CD14-positive monocyte (primary cell): ENCODE measurements around the gene ADAD2. TPM values are rescaled to one million over a fixed set of nuclear protein-coding genes. Genes with fewer than 3 reads are reported as not detected.

ENCODE experiments used
- DNase-seq, 3 donors: peaks; one replicate each; pipeline ENCODE4 v3.0.0-alpha.2; 2011 to 2022
- H2AFZ ChIP-seq: 2 replicates; pipeline ENCODE4 v1.6.0; 2012; ENCODE audit warnings: mild to moderate bottlenecking, low read depth, low read length, inconsistent platforms; ENCODE audit not compliant: insufficient read depth, poor library complexity, severe bottlenecking
- H3K27ac ChIP-seq, 2 donors: 1 replicate in 1 of 2; 2 replicates in 1 of 2; pipeline ENCODE4 v1.5.1; 2012 to 2013; ENCODE audit warnings: low read length in 2 of 2, control low read depth in 1 of 2, inconsistent platforms in 1 of 2, low read depth in 1 of 2, mild to moderate bottlenecking in 1 of 2
- H3K27me3 ChIP-seq, 2 donors: one replicate each; pipeline versions ENCODE4 v1.6.0 to v1.6.1; 2011 to 2013; ENCODE audit warnings: low read length in 2 of 2; ENCODE audit not compliant: control insufficient read depth in 2 of 2, insufficient read depth in 2 of 2
- H3K36me3 ChIP-seq, 2 donors: replicated peaks in 1 of 2; 1 replicate in 1 of 2; 2 replicates in 1 of 2; pipeline versions ENCODE4 v1.5.1 to v1.6.1; 2012 to 2013; ENCODE audit warnings: low read length in 2 of 2, control low read depth in 1 of 2, inconsistent platforms in 1 of 2, mild to moderate bottlenecking in 1 of 2; ENCODE audit not compliant: insufficient read depth in 2 of 2, control insufficient read depth in 1 of 2
- H3K4me1 ChIP-seq, 2 donors: 1 replicate in 1 of 2; 2 replicates in 1 of 2; pipeline versions ENCODE4 v1.5.1 to v1.6.1; 2012 to 2013; ENCODE audit warnings: low read length in 2 of 2, control low read depth in 1 of 2, inconsistent platforms in 1 of 2, mild to moderate bottlenecking in 1 of 2, moderate library complexity in 1 of 2; ENCODE audit not compliant: insufficient read depth in 2 of 2, control insufficient read depth in 1 of 2
- H3K4me2 ChIP-seq: replicated peaks from 2 replicates; pipeline ENCODE3; 2012; ENCODE audit warnings: low read length, moderate library complexity, mild to moderate bottlenecking; ENCODE audit not compliant: poor library complexity, severe bottlenecking; ENCODE audit errors: extremely low read depth
- H3K4me3 ChIP-seq, 3 experiments: fragments of 200-600 bp in 1 of 3; sonication (generic) in 1 of 3; replicated peaks in 1 of 3; 1 replicate in 2 of 3; 2 replicates in 1 of 3; pipeline ENCODE4 v1.5.1; 2011 to 2013; ENCODE audit warnings: low read length in 3 of 3, mild to moderate bottlenecking in 3 of 3, control low read depth in 2 of 3, low read depth in 2 of 3, inconsistent platforms in 1 of 3, moderate library complexity in 1 of 3
- H3K79me2 ChIP-seq: 2 replicates; pipeline ENCODE4 v1.6.0; 2012; ENCODE audit warnings: mild to moderate bottlenecking, control low read depth, inconsistent platforms, low read length, moderate library complexity; ENCODE audit not compliant: insufficient read depth
- H3K9ac ChIP-seq: 2 replicates; pipeline ENCODE4 v1.6.0; 2017; ENCODE audit warnings: low read length, mild to moderate bottlenecking; ENCODE audit not compliant: insufficient read depth, poor library complexity, severe bottlenecking
- H3K9me3 ChIP-seq, 2 donors: replicated peaks in 1 of 2; 1 replicate in 1 of 2; 2 replicates in 1 of 2; pipeline versions ENCODE4 v1.5.1 to v1.6.1; 2012 to 2013; ENCODE audit warnings: low read length in 2 of 2, control low read depth in 1 of 2; ENCODE audit not compliant: control insufficient read depth in 1 of 2, insufficient read depth in 1 of 2
- H4K20me1 ChIP-seq: 2 replicates; pipeline ENCODE4 v1.6.0; 2012; ENCODE audit warnings: mild to moderate bottlenecking, low read length, control low read depth, moderate library complexity; ENCODE audit not compliant: insufficient read depth
- H3K27ac Mint-ChIP-seq, 7 donors: one replicate each; pipeline ENCODE4 v1.8.0; 2020; ENCODE audit warnings: mild to moderate bottlenecking in 7 of 7, mixed read lengths in 7 of 7, moderate library complexity in 6 of 7, inconsistent platforms in 2 of 7
- H3K27me3 Mint-ChIP-seq, 3 donors: one replicate each; pipeline ENCODE4 v1.8.0; 2021 to 2022; ENCODE audit warnings: low read depth in 3 of 3, mild to moderate bottlenecking in 3 of 3, mixed read lengths in 3 of 3, moderate library complexity in 3 of 3, inconsistent platforms in 1 of 3
- H3K36me3 Mint-ChIP-seq, 2 donors: one replicate each; pipeline ENCODE4 v1.8.0; 2020; ENCODE audit warnings: mixed read lengths in 2 of 2, inconsistent platforms in 1 of 2, mild to moderate bottlenecking in 1 of 2
- H3K4me1 Mint-ChIP-seq: one replicate; pipeline ENCODE4 v1.8.0; 2020; ENCODE audit warnings: mild to moderate bottlenecking, mixed read lengths
- H3K4me3 Mint-ChIP-seq, 2 donors: one replicate each; pipeline ENCODE4 v1.8.0; 2020; ENCODE audit warnings: mild to moderate bottlenecking in 2 of 2, mixed read lengths in 2 of 2, moderate library complexity in 1 of 2
- H3K9me3 Mint-ChIP-seq, 7 donors: one replicate each; pipeline ENCODE4 v1.8.0; 2020 to 2022; ENCODE audit warnings: mixed read lengths in 7 of 7, mild to moderate bottlenecking in 6 of 7, moderate library complexity in 6 of 7, inconsistent platforms in 2 of 7
- CTCF ChIP-seq: fragments of 200-600 bp; IDR thresholded peaks from one replicate; pipeline ENCODE4 v1.8.0; 2022; ENCODE audit warnings: antibody characterized with exemption, mild to moderate bottlenecking
- WGBS: methylation state at CpG from one replicate; pipeline ENCODE4 v1.1.5; 2013; ENCODE audit warnings: missing lambda C conversion rate; ENCODE audit not compliant: insufficient coverage; 5-methylcytosine and 5-hydroxymethylcytosine counted together
- intact Hi-C, 2 donors: fragments of 100-400 bp; cut with micrococcal nuclease; formaldehyde crosslinking; loops; one replicate each; pipeline versions ENCODE4 v1.15.0 to v1.15.1; 2023
- polyA plus RNA-seq, 3 donors: library from polyadenylated mRNA; depleted of rRNA in 1 of 3; unstranded in 2 of 3; stranded (reverse) in 1 of 3; fragments of 300-500 nt in 2 of 3; fragments of >200 nt in 1 of 3; fragmentation: Illumina TruSeq in 2 of 3; gene quantifications; 1 replicate in 2 of 3; 2 replicates in 1 of 3; pipeline ENCODE4 v1.2.3, GENCODE V29; 2012 to 2021

Gene ADAD2
- polyA plus RNA-seq, 3 donors, result not detected

DNA sequence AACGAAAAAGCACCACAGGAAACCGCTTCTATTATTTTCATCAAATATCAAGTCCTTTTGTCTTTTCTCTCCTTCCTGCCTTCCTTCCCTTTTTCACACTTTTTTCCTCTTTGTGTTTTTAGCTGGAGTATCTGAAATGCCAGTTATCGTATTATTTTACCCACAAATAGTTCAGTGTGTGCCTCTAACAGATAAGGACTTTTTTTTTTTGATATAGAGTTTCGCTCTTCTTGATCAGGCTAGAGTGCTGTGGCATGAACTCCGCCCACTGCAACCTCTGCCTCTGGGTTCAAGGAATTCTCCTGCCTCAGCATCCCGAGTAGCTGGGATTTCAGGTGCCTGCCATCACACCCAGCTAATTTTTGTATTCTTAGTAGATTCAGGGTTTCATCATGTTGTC lies 35.2 kb upstream of the ADAD2 start:
- Histone ChIP-seq H4K20me1 (no peaks in the 10 kb centered on the region), H3K27me3 (peaks cover 13 to 33% of the 10 kb centered on the region in 2 donors), H3K4me2 (no peak overlapping the region), H3K79me2 (no peaks in the 10 kb centered on the region), H3K4me3 (no peak overlapping the region), H3K27ac (no peak overlapping the region), H3K9ac (no peak overlapping the region), H3K9me3 (no peaks in the 10 kb centered on the region), H3K36me3 (no peaks in the 10 kb centered on the region), H3K4me1 (no peaks in the 10 kb centered on the region), H2AFZ (no peak overlapping the region)
- no peaks in the 10 kb centered on the region for H3K9me3 Mint-ChIP-seq
- intact Hi-C loops, result no loop called here
- DNase-seq, result no peak
- H3K4me1 Mint-ChIP-seq, result no peaks in the 10 kb centered on the region
- peaks cover 0 to 2% of the 10 kb centered on the region in 2 donors for H3K36me3 Mint-ChIP-seq
- no peak for TF ChIP-seq CTCF
- peaks cover 24 to 43% (median 42%) of the 10 kb centered on the region in 3 donors for H3K27me3 Mint-ChIP-seq
- WGBS, result 94% methylated on average over 2 of the region's 6 CpGs
- no peak overlapping the region for H3K27ac Mint-ChIP-seq
- peak overlapping the region in 1 of 2 donors; percentile 19 for H3K4me3 Mint-ChIP-seq

- H3K4me1 Mint-ChIP-seq, result no peaks in the 10 kb centered on the region
- no peak for DNase-seq
- H3K9me3 ChIP-seq, result no peaks in the 10 kb centered on the region
- H3K27ac Mint-ChIP-seq, result no peak overlapping the region
- H3K9me3 Mint-ChIP-seq, result no peaks in the 10 kb centered on the region
- no peak overlapping the region for H3K4me3 ChIP-seq
- intact Hi-C loops, result no loop called here
- TF ChIP-seq CTCF, result no peak
- H3K36me3 Mint-ChIP-seq, result peaks cover 0 to 2% of the 10 kb centered on the region in 2 donors
- no peak overlapping the region for H3K4me3 Mint-ChIP-seq
- no peak overlapping the region for H3K9ac ChIP-seq
- H3K4me2 ChIP-seq, result no peak overlapping the region
- H3K27me3 ChIP-seq, result peaks cover 13 to 31% of the 10 kb centered on the region in 2 donors
- WGBS, result 36% methylated on average over 1 of the region's 5 CpGs
- no peaks in the 10 kb centered on the region for H3K4me1 ChIP-seq
- H2AFZ ChIP-seq, result no peak overlapping the region
- no peaks in the 10 kb centered on the region for H4K20me1 ChIP-seq
- no peak overlapping the region for H3K27ac ChIP-seq
- H3K79me2 ChIP-seq, result no peaks in the 10 kb centered on the region
- H3K36me3 ChIP-seq, result no peaks in the 10 kb centered on the region
- H3K27me3 Mint-ChIP-seq, result peaks cover 24 to 46% (median 44%) of the 10 kb centered on the region in 3 donors
Measured at GRCh38 chr16:84156342-84156784, 34.6 kb upstream of the ADAD2 start.
